Glutamatergic neuron (in vitro differentiated cells): ENCODE measurements around the gene MAP2K2. TPM values are rescaled to one million over a fixed set of nuclear protein-coding genes. Genes with fewer than 3 reads are reported as not detected.
A peak's percentile ranks its signal among the peaks of the same experiment; 100 is the strongest.

Experiments
- DNase-seq: peaks from one replicate; pipeline ENCODE4 v3.0.0; 2022
- H3K27ac Mint-ChIP-seq: one replicate; pipeline ENCODE4 v1.8.0; 2020; ENCODE audit warnings: mild to moderate bottlenecking, mixed read lengths, inconsistent platforms; ENCODE audit not compliant: unreplicated experiment
- H3K27me3 Mint-ChIP-seq: one replicate; pipeline ENCODE4 v1.8.0; 2020; ENCODE audit warnings: mild to moderate bottlenecking, moderate library complexity, mixed read lengths, inconsistent platforms; ENCODE audit not compliant: unreplicated experiment
- H3K36me3 Mint-ChIP-seq: one replicate; pipeline ENCODE4 v1.8.0; 2020; ENCODE audit warnings: mild to moderate bottlenecking, mixed read lengths, inconsistent platforms; ENCODE audit not compliant: unreplicated experiment
- H3K4me1 Mint-ChIP-seq: one replicate; pipeline ENCODE4 v1.8.0; 2020; ENCODE audit warnings: mild to moderate bottlenecking, low read depth, mixed read lengths, inconsistent platforms; ENCODE audit not compliant: unreplicated experiment
- H3K4me3 Mint-ChIP-seq: one replicate; pipeline ENCODE4 v1.8.0; 2020; ENCODE audit warnings: mild to moderate bottlenecking, mixed read lengths, inconsistent platforms; ENCODE audit not compliant: unreplicated experiment
- H3K9me3 Mint-ChIP-seq: one replicate; pipeline ENCODE4 v1.8.0; 2020; ENCODE audit warnings: mild to moderate bottlenecking, moderate library complexity, mixed read lengths, inconsistent platforms; ENCODE audit not compliant: unreplicated experiment
- CTCF ChIP-seq: fragments of 200-600 bp; sonication (generic); IDR thresholded peaks from one replicate; pipeline ENCODE4 v1.5.0; 2021; ENCODE audit not compliant: partially characterized antibody, unreplicated experiment
- total RNA-seq: library from RNA; stranded (reverse); fragmentation: NEBNext Ultra II Directional; extraction: Animal tissue kit (Norgen Biotek cat#: 25700); gene quantifications from one replicate; pipeline ENCODE4 v1.2.1, GENCODE V29; 2021; ENCODE audit not compliant: unreplicated experiment

The MAP2K2 gene
- total RNA-seq, 1 donor from 2014 or later: 148 TPM

DNA sequence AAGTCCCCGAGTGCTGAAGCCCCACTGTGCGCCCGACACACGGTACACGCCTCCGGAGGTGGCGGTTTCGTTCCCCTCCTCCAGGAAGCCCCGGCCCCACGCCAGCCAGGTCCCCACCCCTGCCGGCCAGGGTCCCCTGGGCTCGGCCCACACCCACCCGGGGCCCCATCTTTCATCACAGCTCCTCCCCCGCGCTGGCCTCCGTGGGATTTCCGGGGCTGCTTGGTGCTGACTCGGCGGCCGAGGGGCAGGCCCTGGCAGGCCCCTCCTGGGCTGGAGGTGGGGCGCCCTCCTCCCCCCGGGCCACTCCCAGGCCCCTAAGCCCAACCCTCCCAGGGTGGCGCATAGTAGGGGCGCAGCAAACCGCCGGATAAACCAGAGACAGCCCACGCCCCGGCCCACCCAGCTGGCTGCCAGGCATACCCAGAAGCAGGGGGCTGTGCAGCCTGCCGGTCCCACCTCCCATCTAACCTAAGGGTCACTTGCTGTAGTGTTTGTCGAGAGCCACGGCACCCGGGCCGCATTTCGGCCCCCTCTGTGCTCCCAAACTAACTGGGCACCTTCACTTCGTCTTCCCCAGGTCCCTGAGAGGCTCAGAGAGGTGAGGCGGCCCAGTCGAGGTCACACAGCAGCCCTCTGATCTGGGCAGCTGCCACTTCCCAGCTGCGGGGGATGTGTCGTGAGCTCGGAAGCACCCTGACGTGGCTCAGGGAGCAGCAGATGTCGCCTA, 63.9 kb downstream of the MAP2K2 start:
- H3K9me3 Mint-ChIP-seq: peaks cover 10% of the 10 kb centered on the region
- H3K27me3 Mint-ChIP-seq: peaks cover 12% of the 10 kb centered on the region
- peak; percentile 52 for DNase-seq
- H3K4me1 Mint-ChIP-seq: peaks cover 5% of the 10 kb centered on the region
- TF ChIP-seq CTCF: no peak
- H3K27ac Mint-ChIP-seq: peak overlapping the region; percentile 92
- no peak overlapping the region for H3K4me3 Mint-ChIP-seq
- no peaks in the 10 kb centered on the region for H3K36me3 Mint-ChIP-seq

- H3K27ac Mint-ChIP-seq: peak overlapping the region; percentile 92
- peaks cover 12% of the 10 kb centered on the region for H3K27me3 Mint-ChIP-seq
- peaks cover 5% of the 10 kb centered on the region for H3K4me1 Mint-ChIP-seq
Measured at GRCh38 chr19:4059453-4059871, 64.5 kb downstream of the MAP2K2 start.

DNA sequence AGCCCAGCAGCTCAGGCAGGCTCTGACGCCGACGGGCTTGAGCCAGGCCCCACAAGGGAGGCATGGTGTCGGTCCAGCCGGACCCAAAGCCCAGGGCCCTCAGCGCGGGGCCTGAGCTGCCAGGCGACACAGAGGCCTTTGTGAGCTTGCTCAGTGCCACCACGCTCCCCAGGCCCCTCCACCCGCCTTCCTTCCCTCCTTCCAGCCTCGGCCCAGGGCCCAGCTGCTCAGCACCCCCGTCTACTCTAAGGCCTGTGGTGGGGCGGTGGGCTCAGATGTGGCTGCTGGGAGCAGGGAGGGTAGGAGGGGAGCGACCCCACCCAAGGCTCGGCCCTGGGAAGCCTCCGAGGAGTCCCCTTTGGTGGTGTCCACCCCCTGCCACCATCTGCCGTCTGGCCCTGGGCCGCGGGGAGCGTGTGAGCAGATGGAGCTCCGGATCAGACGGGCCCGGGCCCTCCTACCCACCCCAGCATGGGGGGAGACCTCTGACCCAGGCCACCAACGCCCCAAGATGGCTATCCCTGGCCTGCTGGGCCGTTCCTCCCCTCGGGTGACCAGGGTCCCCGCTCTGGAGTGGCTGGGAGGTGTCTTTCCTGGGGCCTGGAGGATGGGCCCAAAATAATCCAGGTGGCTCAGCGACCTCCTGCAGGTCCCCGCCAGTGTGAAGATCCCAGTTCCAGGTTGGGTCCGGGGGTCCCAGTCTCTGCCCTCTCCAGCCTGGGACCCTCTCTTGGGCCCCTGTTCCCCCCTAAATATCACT, 65.0 kb downstream of the MAP2K2 start:
- TF ChIP-seq CTCF: no peak
- H3K4me1 Mint-ChIP-seq: peaks cover 5% of the 10 kb centered on the region
- H3K36me3 Mint-ChIP-seq: no peaks in the 10 kb centered on the region
- peak overlapping the region; percentile 92 for H3K27ac Mint-ChIP-seq
- peaks cover 12% of the 10 kb centered on the region for H3K27me3 Mint-ChIP-seq
- DNase-seq: peak; percentile 81
- H3K4me3 Mint-ChIP-seq: peak overlapping the region; percentile 52
- H3K9me3 Mint-ChIP-seq: peaks cover 10% of the 10 kb centered on the region

More at GRCh38 chr19:4059453-4059871, 64.5 kb downstream of the MAP2K2 start:
- Mint-ChIP-seq H3K9me3 (peaks cover 10% of the 10 kb centered on the region), H3K36me3 (no peaks in the 10 kb centered on the region), H3K4me3 (peak overlapping the region; percentile 30)
- no peak for TF ChIP-seq CTCF
- peak; percentile 60 for DNase-seq

- DNase-seq: peak; percentile 54
- Mint-ChIP-seq H3K36me3 (peaks cover 7% of the 10 kb centered on the region), H3K4me1 (peaks cover 11% of the 10 kb centered on the region), H3K4me3 (peak overlapping the region; percentile 57), H3K9me3 (peaks cover 13% of the 10 kb centered on the region), H3K27me3 (peaks cover 15% of the 10 kb centered on the region), H3K27ac (peak overlapping the region; percentile 84)
- no peak for TF ChIP-seq CTCF
Measured at GRCh38 chr19:4057931-4058692, 65.8 kb downstream of the MAP2K2 start.
